ENCODE measurements around the gene MYBPHL.

DNA sequence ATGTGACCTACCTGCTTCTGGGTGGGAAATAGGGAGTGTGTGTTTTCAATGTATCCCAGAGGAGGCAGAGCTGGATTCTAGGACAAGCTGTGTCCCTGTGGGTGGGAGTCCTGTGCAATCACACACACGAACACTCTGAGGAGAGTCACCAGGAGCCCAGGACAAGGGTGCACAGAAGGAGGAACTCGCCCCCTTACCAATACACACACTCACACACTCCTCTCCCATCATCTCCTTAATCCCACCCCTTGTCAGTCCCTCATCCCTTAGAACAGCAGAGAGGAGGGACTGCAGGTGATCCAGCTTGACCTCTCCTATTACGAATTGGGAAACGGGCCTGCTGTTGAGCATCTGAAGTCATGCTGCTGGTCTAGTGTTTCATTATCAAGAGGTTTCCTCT is 8.5 kb upstream of the MYBPHL start:
- TF ChIP-seq, protein P1, sequence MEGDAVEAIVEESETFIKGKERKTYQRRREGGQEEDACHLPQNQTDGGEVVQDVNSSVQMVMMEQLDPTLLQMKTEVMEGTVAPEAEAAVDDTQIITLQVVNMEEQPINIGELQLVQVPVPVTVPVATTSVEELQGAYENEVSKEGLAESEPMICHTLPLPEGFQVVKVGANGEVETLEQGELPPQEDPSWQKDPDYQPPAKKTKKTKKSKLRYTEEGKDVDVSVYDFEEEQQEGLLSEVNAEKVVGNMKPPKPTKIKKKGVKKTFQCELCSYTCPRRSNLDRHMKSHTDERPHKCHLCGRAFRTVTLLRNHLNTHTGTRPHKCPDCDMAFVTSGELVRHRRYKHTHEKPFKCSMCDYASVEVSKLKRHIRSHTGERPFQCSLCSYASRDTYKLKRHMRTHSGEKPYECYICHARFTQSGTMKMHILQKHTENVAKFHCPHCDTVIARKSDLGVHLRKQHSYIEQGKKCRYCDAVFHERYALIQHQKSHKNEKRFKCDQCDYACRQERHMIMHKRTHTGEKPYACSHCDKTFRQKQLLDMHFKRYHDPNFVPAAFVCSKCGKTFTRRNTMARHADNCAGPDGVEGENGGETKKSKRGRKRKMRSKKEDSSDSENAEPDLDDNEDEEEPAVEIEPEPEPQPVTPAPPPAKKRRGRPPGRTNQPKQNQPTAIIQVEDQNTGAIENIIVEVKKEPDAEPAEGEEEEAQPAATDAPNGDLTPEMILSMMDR (IDR thresholded peaks at IDR 0.05) = no peak
- no peak for TF ChIP-seq POLR2AphosphoS5 (IDR thresholded peaks at IDR 0.05)
- TF ChIP-seq POLR2A (IDR thresholded peaks at IDR 0.05; ENCODE audit: low read depth) = no peak
